Measurements from ENCODE around the gene OTOGL.

DNA sequence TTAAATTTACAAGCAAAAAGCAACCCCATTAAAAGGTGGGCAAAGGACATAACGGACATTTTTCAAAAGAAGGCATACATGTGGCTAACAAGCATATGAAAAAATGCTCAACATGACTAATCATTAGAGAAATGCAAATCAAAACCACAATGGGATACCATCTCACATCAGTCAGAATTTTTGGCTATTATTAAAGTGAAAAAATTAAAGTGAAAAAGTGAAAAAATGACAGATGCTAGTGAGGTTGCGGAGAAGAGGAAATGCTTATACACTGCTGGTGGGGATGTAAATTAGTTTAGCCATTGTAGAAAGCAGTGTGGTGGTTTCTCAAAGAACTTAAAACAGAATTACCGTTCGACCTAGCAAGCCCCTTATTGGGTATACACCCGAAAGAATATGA lies 7.9 kb downstream of the OTOGL start:
- TF ChIP-seq, protein P1, sequence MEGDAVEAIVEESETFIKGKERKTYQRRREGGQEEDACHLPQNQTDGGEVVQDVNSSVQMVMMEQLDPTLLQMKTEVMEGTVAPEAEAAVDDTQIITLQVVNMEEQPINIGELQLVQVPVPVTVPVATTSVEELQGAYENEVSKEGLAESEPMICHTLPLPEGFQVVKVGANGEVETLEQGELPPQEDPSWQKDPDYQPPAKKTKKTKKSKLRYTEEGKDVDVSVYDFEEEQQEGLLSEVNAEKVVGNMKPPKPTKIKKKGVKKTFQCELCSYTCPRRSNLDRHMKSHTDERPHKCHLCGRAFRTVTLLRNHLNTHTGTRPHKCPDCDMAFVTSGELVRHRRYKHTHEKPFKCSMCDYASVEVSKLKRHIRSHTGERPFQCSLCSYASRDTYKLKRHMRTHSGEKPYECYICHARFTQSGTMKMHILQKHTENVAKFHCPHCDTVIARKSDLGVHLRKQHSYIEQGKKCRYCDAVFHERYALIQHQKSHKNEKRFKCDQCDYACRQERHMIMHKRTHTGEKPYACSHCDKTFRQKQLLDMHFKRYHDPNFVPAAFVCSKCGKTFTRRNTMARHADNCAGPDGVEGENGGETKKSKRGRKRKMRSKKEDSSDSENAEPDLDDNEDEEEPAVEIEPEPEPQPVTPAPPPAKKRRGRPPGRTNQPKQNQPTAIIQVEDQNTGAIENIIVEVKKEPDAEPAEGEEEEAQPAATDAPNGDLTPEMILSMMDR (conservative IDR thresholded peaks at IDR 0.05) = no peak
- no peak for TF ChIP-seq EZH2 (IDR thresholded peaks at IDR 0.05; ENCODE audit: low read depth)
